Bone marrow (tissue), 2 donors: ENCODE data around the gene CRTC1.

Source experiments
- DNase-seq, 2 donors: peaks; one replicate each; lab custom pipeline; 2025; lab: John Stamatoyannopoulos, UW

The CRTC1 gene

DNA sequence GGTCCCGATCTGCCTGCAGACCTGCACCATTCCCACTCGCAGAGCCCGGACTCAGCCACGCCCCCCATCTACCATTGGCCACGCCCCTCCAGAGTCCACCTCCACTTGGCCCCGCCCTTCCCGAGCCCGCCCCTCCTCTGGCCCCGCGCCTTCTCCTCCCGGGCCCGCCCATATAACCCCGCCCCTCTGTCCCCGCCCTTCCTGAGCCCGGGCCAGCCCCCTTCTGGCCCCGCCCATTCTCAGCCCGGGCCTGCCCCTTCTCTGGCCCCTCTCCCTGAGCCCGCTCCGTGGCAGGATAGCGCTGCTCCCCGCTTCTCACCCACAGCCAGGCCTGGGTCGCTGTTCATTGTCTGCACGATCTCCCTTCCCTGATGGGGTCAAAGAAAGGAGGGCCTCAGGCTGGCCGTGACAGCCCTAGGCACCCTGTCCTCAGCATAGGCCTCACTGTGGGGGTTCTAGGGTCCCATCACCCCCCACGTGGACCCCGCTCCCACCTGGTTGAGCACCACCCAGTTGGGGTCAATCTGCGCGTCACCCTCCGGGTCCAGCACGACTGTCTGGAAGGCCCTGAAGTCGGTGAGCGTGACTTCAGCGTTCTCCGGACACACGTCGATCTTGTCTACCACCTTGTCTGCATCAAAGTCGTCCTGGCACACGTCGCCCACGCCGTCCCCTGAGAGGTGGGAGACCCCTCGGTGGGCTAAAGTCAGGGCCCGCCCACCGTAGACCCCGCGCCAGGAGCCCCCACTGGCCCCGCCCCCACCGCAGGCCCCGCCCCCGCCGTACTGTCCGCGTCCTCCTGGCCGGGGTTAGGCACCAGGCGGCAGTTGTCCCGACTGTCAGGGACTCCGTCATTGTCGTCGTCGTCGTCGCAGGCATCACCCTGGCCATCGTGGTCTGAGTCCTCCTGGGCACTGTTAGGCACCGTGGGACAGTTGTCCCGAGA is 102.0 kb downstream of the CRTC1 start:
- DNase-seq, result peak in 1 of 2 donors; percentile 44

GRCh38 chr19:18788529-18789421 is 105.3 kb downstream of the CRTC1 start:
- no peak for DNase-seq

GRCh38 chr19:18789422-18789869 is 106.0 kb downstream of the CRTC1 start:
- DNase-seq, result no peak

GRCh38 chr19:18789883-18790565 is 106.5 kb downstream of the CRTC1 start:
- DNase-seq, result no peak

DNA sequence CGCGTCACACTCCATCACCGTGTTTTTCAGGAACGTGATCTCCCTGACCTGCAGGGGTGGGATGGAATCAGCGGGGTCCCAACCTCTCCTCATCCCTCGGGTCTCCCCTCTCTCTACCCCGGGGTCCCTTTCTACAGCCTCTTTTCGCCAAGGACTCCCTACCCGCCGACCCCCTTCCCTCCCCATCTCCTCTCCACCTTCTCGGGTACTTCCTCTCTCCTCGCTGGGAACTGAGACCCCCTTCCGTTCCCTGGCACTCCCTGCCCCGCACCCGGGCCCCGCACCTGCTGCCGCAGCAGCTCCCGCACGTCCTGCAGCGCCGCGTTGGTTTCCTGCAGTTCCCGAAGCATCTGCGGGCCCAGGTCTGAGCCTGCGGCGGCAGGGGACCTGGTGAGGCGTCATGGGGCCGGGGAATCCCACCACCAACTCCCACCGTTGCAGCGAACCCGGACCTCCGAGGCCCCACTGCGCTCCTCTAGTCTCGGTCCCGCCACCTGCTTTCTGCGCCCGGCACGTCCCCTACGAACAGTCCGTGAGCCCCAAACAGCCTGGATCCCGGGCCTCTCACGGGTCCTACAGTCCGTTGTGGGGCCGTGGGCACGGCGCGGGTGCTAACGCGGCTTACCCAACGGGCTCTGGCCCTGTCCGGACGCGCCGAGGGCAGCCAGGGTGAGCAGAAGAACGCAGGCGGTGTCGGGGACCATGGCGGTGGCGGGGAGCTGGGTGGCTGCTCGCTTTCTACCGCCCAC is 107.3 kb downstream of the CRTC1 start, which contains the start of gene COMP:
Gene COMP, minus strand, starts transcription at position 740 of the 749 bp plus-strand sequence. Its CDS starts 36 bp downstream, at position 704.
- DNase-seq, result no peak

GRCh38 chr19:18791315-18791678 is 107.8 kb downstream of the CRTC1 start:
- no peak for DNase-seq

DNA sequence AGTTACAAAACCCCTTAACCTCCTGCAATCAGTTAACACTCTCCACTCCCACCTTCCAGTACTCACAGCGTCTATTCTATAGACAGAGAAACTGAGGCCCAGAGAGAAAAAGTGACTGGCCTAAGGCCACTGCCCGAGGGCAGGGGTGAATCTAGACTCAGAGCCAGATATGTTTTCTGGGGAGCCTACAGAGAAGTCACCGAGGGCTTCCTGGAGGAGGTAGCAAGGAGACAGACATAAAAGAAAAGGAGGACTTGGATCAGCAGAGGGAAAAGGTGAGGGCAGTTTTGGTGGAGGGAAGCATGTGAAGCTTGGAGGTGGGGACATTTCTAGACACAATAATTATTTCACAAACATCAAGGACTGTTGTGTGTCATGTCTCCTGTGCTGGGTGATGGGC is 109.2 kb downstream of the CRTC1 start:
- DNase-seq, result no peak

- DNase-seq, result no peak
Observed at GRCh38 chr19:18793144-18794028, 109.9 kb downstream of the CRTC1 start.

DNA sequence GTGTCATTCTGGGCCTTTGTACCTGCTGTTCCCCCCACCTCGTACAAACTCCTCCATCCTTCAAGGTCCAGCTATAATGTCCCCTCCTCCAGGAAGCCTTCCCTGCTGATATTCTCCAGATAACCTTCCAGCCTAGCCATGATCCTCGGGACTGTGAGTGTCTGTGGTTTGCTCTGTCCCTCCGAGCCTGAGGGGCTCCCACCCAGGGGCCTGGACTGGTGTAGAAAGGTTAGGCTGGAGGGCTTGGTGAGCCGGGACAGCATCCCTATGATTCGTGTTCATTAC is 110.5 kb downstream of the CRTC1 start:
- DNase-seq, result no peak

DNA sequence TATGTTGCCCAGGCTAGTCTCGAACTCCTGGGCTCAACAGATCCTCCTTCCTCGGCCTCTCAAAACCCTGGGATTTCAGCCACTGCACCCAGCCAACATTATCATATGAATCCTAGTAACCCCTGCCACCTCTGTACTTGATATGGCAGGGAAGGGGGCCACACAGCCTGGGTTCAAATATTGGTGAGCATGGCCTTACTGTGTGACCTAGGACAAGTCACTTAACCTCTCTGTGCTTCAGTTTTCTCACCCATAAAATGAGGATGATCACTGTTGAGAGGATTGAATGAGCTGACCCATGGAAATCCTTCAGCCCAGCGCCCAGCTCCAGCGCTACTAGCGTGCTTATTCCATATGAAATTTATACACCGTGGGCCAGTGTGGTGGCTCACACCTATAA is 111.2 kb downstream of the CRTC1 start:
- DNase-seq, result no peak

GRCh38 chr19:18795540-18795939 is 112.1 kb downstream of the CRTC1 start:
- no peak for DNase-seq

GRCh38 chr19:18796239-18796638 is 112.8 kb downstream of the CRTC1 start:
- DNase-seq, result no peak

- DNase-seq, result no peak
Observed at GRCh38 chr19:18798384-18799352, 115.2 kb downstream of the CRTC1 start.

DNA sequence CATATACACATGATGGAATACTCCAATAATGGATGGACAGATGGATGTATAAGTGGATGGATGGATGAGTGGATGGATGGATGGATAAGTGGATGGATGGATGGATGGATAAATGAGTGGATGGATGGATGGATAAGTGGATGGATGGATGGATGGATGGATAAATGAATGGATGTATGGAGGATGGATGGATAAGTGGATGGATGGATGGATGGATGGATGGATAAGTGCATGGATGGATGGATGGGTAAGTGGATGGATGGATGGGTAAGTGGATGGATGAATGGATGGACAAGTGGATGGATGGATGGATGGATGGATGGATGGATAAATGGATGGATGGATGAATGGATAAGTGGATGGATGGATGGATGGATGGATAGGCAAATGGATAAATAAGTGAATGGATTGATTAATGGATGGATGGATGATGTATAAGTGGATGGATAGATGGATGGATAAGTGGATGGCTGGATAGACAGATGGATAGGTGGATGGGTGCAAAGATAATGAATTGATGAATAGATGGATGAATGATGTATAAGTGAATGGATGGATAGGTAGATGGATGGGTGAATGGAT is 116.0 kb downstream of the CRTC1 start:
- DNase-seq, result no peak

GRCh38 chr19:18800079-18800478 is 116.6 kb downstream of the CRTC1 start:
- DNase-seq, result no peak

DNA sequence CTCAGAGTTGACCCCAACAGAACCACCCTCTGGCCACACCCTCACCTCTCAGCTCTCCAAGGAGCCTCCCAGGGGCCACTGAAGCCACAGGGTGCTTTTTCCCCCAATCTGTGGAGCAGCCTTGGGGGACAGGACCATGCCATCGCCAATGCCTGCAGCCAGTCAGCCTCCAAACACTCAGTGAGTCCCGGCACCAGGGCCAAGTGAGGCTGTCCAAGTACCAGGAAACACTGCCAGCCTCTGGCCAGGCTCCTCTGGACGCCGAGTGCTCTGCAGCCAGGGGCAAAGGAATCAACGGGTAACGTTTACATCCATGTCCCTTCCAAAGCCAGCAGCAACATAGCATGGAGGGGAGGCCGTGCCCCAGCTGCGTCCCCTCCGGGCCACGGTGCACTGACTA is 117.2 kb downstream of the CRTC1 start:
- DNase-seq, result no peak

DNA sequence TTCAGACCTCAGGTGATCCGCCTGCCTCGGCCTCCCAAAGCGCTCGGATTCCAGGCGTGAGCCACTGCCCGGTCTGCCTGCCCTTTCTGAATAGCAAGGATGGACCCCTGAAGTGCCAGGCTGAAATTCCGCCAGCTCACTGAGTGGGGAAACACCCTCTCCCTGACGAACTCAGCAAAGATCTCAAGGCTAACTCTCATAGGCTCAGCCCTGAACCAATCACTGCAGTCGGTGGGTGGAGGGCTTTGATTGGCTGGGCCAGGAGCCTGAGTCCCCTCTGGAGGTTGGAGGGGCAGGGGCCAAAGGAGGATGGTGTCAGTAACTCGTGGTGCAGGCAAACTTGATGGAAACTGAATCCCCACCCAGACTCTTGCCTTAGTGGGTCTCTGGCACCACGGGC is 118.9 kb downstream of the CRTC1 start:
- DNase-seq, result no peak

- DNase-seq, result no peak
Observed at GRCh38 chr19:18803550-18804138, 120.2 kb downstream of the CRTC1 start.
